SK-N-SH (cell line): ENCODE measurements around the gene CCDC54. TPM values are rescaled to one million over a fixed set of nuclear protein-coding genes. Genes with fewer than 3 reads are reported as not detected.

Experiments
- CTCF ChIA-PET: fragments of 300-600, 350-600 bp; formaldehyde crosslinking; extraction: SDS; loops from one replicate; lab custom pipeline; 2021; lab: Yijun Ruan, JAX
- POLR2A ChIA-PET: fragments of 350-600 bp; sonication (Branson Sonifier 250); formaldehyde crosslinking; extraction: SDS; loops from one replicate; lab custom pipeline; 2020; ENCODE audit warnings: antibody characterized with exemption, inconsistent platforms; lab: Yijun Ruan, JAX
- DNase-seq: peaks from one replicate; pipeline ENCODE4 v3.0.0; 2012
- H2AFZ ChIP-seq: fragments of 200-600 bp; sonication (generic); 2 replicates; pipeline ENCODE4 v1.8.1; 2016; ENCODE audit warnings: antibody characterized with exemption, mild to moderate bottlenecking, low read depth
- H3F3A ChIP-seq: fragments of 200-600 bp; sonication (generic); replicated peaks from 2 replicates; pipeline ENCODE3; 2016; ENCODE audit warnings: antibody characterized with exemption, mild to moderate bottlenecking; ENCODE audit not compliant: insufficient read depth
- H3K27ac ChIP-seq, 2 experiments: fragments of 200-500 bp in 1 of 2; fragments of 200-600 bp in 1 of 2; sonication (Bioruptor generic) in 1 of 2; sonication (generic), shearing (Covaris generic) in 1 of 2; 2 replicates each; pipeline versions ENCODE4 v1.5.1 to v1.6.1; 2014 to 2016; ENCODE audit warnings: low read depth in 2 of 2, inconsistent platforms in 1 of 2, low read length in 1 of 2, mild to moderate bottlenecking in 1 of 2, mixed read lengths in 1 of 2
- H3K27me3 ChIP-seq: fragments of 200-600 bp; sonication (generic), shearing (Covaris generic); 2 replicates; pipeline ENCODE4 v1.6.1; 2016; ENCODE audit warnings: mixed run types; ENCODE audit not compliant: insufficient read depth
- H3K36me3 ChIP-seq, 2 experiments: fragments of 200-500 bp in 1 of 2; fragments of 200-600 bp in 1 of 2; sonication (Bioruptor generic) in 1 of 2; sonication (generic) in 1 of 2; replicated peaks in 1 of 2; 2 replicates each; pipeline versions ENCODE3 to v1.5.1; 2014 to 2016; ENCODE audit warnings: low read length in 1 of 2, mild to moderate bottlenecking in 1 of 2; ENCODE audit not compliant: insufficient read depth in 2 of 2, control insufficient read depth in 1 of 2
- H3K4me1 ChIP-seq, 2 experiments: fragments of 200-500 bp in 1 of 2; fragments of 200-600 bp in 1 of 2; sonication (Bioruptor generic) in 1 of 2; sonication (generic), shearing (Covaris generic) in 1 of 2; 2 replicates each; pipeline versions ENCODE4 v1.5.1 to v1.6.1; 2014 to 2016; ENCODE audit warnings: low read depth in 1 of 2, low read length in 1 of 2, mixed run types in 1 of 2; ENCODE audit not compliant: insufficient read depth in 2 of 2, control insufficient read depth in 1 of 2
- H3K4me2 ChIP-seq: fragments of 200-600 bp; sonication (generic), shearing (Covaris generic); 2 replicates; pipeline ENCODE4 v1.6.1; 2017; ENCODE audit warnings: mixed run types
- H3K4me3 ChIP-seq, 2 experiments: fragments of 200-500 bp in 1 of 2; fragments of 200-600 bp in 1 of 2; sonication (Bioruptor generic) in 1 of 2; sonication (generic), shearing (Covaris generic) in 1 of 2; 2 replicates each; pipeline versions ENCODE4 v1.5.1 to v1.8.1; 2014 to 2016; ENCODE audit warnings: low read depth in 2 of 2, inconsistent platforms in 1 of 2, low read length in 1 of 2, mild to moderate bottlenecking in 1 of 2, mixed read lengths in 1 of 2, moderate library complexity in 1 of 2
- H3K79me2 ChIP-seq: fragments of 200-600 bp; sonication (generic); 2 replicates; pipeline ENCODE4 v1.8.1; 2017; ENCODE audit warnings: mild to moderate bottlenecking; ENCODE audit not compliant: insufficient read depth
- H3K9ac ChIP-seq: fragments of 200-600 bp; sonication (generic); 2 replicates; pipeline ENCODE4 v1.6.1; 2017; ENCODE audit warnings: mixed run types
- H3K9me2 ChIP-seq: fragments of 200-600 bp; sonication (generic); 2 replicates; pipeline ENCODE4 v1.6.1; 2017; ENCODE audit warnings: mixed run types
- H3K9me3 ChIP-seq: fragments of 200-600 bp; sonication (generic); 2 replicates; pipeline ENCODE4 v1.6.1; 2017; ENCODE audit warnings: mixed run types, mild to moderate bottlenecking, moderate library complexity
- H4K20me1 ChIP-seq: fragments of 200-600 bp; sonication (generic); 2 replicates; pipeline ENCODE4 v1.6.1; 2017; ENCODE audit warnings: mild to moderate bottlenecking, mixed run types; ENCODE audit not compliant: insufficient read depth
- CHD2 ChIP-seq: fragments of 150-350 bp; IDR thresholded peaks from 2 replicates; pipeline ENCODE4 v1.6.1; 2018; ENCODE audit warnings: low read length; ENCODE audit not compliant: partially characterized antibody
- CTCF ChIP-seq: fragments of 200-600 bp; sonication (generic); IDR thresholded peaks from 2 replicates; pipeline ENCODE4 v1.6.1; 2017; ENCODE audit warnings: antibody characterized with exemption, mild to moderate bottlenecking, moderate library complexity
- EZH2phosphoT487 ChIP-seq: fragments of 200-600 bp; sonication (generic); IDR thresholded peaks from 2 replicates; pipeline ENCODE4 v1.6.1; 2017; ENCODE audit warnings: low read depth, mixed run types, mild to moderate bottlenecking, antibody characterized with exemption, moderate library complexity, borderline replicate concordance
- FOSL2 ChIP-seq: IDR thresholded peaks from 2 replicates; pipeline ENCODE4 v1.4.0; 2012; ENCODE audit warnings: low read depth, mild to moderate bottlenecking, moderate library complexity, borderline replicate concordance
- FOXJ3 ChIP-seq: sonication (generic); formaldehyde crosslinking; IDR thresholded peaks from 2 replicates; pipeline ENCODE4 v1.5.1; 2020; ENCODE audit warnings: mild to moderate bottlenecking, missing genetic modification reagents
- FOXM1 ChIP-seq: IDR thresholded peaks from 2 replicates; pipeline ENCODE4 v1.4.0; 2012; ENCODE audit warnings: low read depth, mild to moderate bottlenecking
- GABPA ChIP-seq: IDR thresholded peaks from 2 replicates; pipeline ENCODE4 v1.4.0; 2012; ENCODE audit warnings: low read depth, mild to moderate bottlenecking
- IRF3 ChIP-seq: fragments of 150-350 bp; IDR thresholded peaks from 2 replicates; pipeline ENCODE4 v1.6.1; 2016; ENCODE audit warnings: mild to moderate bottlenecking, low read depth, low read length
- MAX ChIP-seq: IDR thresholded peaks from 2 replicates; pipeline ENCODE4 v1.4.0; 2012; ENCODE audit warnings: low read depth
- MEF2A ChIP-seq: IDR thresholded peaks from 2 replicates; pipeline ENCODE4 v1.4.0; 2012; ENCODE audit warnings: low read depth, borderline replicate concordance
- PBX3 ChIP-seq: IDR thresholded peaks from 2 replicates; pipeline ENCODE4; 2012
- RAD21 ChIP-seq: IDR thresholded peaks from 2 replicates; pipeline ENCODE4 v1.6.1; 2012; ENCODE audit warnings: mild to moderate bottlenecking, low read length
- RCOR1 ChIP-seq: fragments of 150-350 bp; IDR thresholded peaks from 2 replicates; pipeline ENCODE4 v1.6.1; 2017; ENCODE audit warnings: antibody characterized with exemption, low read length
- REST ChIP-seq: IDR thresholded peaks from 2 replicates; pipeline ENCODE4 v1.6.1; 2012; ENCODE audit warnings: mild to moderate bottlenecking, low read depth, low read length, moderate library complexity
- USF1 ChIP-seq: IDR thresholded peaks from 2 replicates; pipeline ENCODE4 v1.4.0; 2012; ENCODE audit warnings: low read depth, borderline replicate concordance
- WGBS: methylation state at CpG from one replicate; pipeline ENCODE4 v1.1.6; 2017; ENCODE audit warnings: low lambda C conversion rate; 5-methylcytosine and 5-hydroxymethylcytosine counted together
- polyA plus RNA-seq, 3 experiments: library from polyadenylated mRNA; depleted of rRNA; stranded (reverse); fragments of >200 nt; gene quantifications; 2 replicates each; pipeline ENCODE4 v1.2.3, GENCODE V29; 2012

Gene CCDC54
- polyA plus RNA-seq, 1 of the 3 experiments (the other 2 are of a cell fraction): not detected

GRCh38 chr3:107384907-107385306, 7.7 kb downstream of the CCDC54 start:
- no peak overlapping the region for H3K9ac ChIP-seq
- no peak overlapping the region for H2AFZ ChIP-seq
- CTCF ChIA-PET: interaction anchor here (1.6 to 1.8 kb wide), 2 partner anchors 36 to 113 kb away, joined by 6 to 7 read pairs; no protein-coding TSS in a partner anchor
- H3K9me2 ChIP-seq: no peaks in the 10 kb centered on the region
- 50% methylated on average over 2 of the region's 2 CpGs for WGBS
- H3K4me1 ChIP-seq: no peaks in the 10 kb centered on the region
- H3K36me3 ChIP-seq: no peaks in the 10 kb centered on the region
- no peak overlapping the region for H3K4me3 ChIP-seq
- no peak overlapping the region for H3K4me2 ChIP-seq
- no peaks in the 10 kb centered on the region for H3F3A ChIP-seq
- H3K79me2 ChIP-seq: no peaks in the 10 kb centered on the region
- TF ChIP-seq RAD21 (no peak), FOXJ3 (CRISPR knock-in tag) (no peak), FOSL2 (no peak), GABPA (no peak), IRF3 (no peak), EZH2phosphoT487 (no peak), FOXM1 (no peak), CHD2 (no peak), RCOR1 (no peak), USF1 (no peak), MAX (no peak), MEF2A (no peak), PBX3 (no peak), CTCF (no peak), REST (no peak)
- POLR2A ChIA-PET: no interaction called here
- no peak for DNase-seq
- H3K27ac ChIP-seq: no peak overlapping the region
- no peaks in the 10 kb centered on the region for H4K20me1 ChIP-seq
- no peaks in the 10 kb centered on the region for H3K27me3 ChIP-seq
- H3K9me3 ChIP-seq: no peaks in the 10 kb centered on the region
